ENCODE results near the gene IMPDH1.

DNA sequence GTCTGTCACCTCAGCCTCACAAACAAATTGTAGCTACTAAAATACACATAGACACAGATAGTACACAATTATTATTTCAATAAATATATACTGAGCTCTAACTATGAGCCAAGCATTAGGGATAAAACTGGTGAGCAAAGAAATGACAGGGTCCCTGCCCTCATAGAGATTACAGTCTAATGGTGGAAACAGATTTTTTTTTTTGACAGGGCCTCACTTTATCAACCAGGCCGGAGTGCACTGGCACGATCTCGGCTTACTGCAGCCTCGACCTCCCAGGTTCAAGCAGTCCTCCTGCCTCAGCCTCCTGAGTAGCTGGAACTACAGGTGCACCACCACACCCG is 65.4 kb downstream of the IMPDH1 start:
- TF ChIP-seq, protein P1, sequence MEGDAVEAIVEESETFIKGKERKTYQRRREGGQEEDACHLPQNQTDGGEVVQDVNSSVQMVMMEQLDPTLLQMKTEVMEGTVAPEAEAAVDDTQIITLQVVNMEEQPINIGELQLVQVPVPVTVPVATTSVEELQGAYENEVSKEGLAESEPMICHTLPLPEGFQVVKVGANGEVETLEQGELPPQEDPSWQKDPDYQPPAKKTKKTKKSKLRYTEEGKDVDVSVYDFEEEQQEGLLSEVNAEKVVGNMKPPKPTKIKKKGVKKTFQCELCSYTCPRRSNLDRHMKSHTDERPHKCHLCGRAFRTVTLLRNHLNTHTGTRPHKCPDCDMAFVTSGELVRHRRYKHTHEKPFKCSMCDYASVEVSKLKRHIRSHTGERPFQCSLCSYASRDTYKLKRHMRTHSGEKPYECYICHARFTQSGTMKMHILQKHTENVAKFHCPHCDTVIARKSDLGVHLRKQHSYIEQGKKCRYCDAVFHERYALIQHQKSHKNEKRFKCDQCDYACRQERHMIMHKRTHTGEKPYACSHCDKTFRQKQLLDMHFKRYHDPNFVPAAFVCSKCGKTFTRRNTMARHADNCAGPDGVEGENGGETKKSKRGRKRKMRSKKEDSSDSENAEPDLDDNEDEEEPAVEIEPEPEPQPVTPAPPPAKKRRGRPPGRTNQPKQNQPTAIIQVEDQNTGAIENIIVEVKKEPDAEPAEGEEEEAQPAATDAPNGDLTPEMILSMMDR (IDR thresholded peaks at IDR 0.05): no peak
- TF ChIP-seq POLR2A (IDR thresholded peaks at IDR 0.05): no peak
- TF ChIP-seq POLR2AphosphoS5 (IDR thresholded peaks at IDR 0.05): no peak
- no peak for TF ChIP-seq EP300 (IDR thresholded peaks at IDR 0.05)

All from sigmoid colon (tissue), 4 donors.